KMS-11 (cell line): ENCODE results near the gene BLTP3B.

Experiments
- H2AFZ ChIP-seq: fragments of 200-600 bp; sonication (generic); 2 replicates; pipeline ENCODE4 v1.6.1; 2016; ENCODE audit warnings: antibody characterized with exemption, mixed run types, low read depth
- H3K27ac ChIP-seq: fragments of 200-600 bp; sonication (generic); 2 replicates; pipeline ENCODE4 v1.6.1; 2016; ENCODE audit warnings: mild to moderate bottlenecking, mixed run types
- H3K27me3 ChIP-seq: fragments of 200-600 bp; sonication (generic); 2 replicates; pipeline ENCODE4 v1.6.1; 2017; ENCODE audit warnings: mild to moderate bottlenecking, low read depth, mixed run types, moderate library complexity; ENCODE audit not compliant: insufficient read depth
- H3K36me3 ChIP-seq: fragments of 200-600 bp; sonication (generic); 2 replicates; pipeline ENCODE4 v1.6.1; 2017; ENCODE audit warnings: mild to moderate bottlenecking, mixed run types; ENCODE audit not compliant: insufficient read depth
- H3K4me1 ChIP-seq: fragments of 200-600 bp; sonication (generic); 2 replicates; pipeline ENCODE4 v1.6.1; 2016; ENCODE audit warnings: mild to moderate bottlenecking, low read depth, mixed run types; ENCODE audit not compliant: poor library complexity, severe bottlenecking
- H3K4me2 ChIP-seq: fragments of 200-600 bp; sonication (generic); 2 replicates; pipeline ENCODE4 v1.7.0; 2016; ENCODE audit warnings: mild to moderate bottlenecking, mixed run types
- H3K4me3 ChIP-seq: fragments of 200-600 bp; sonication (generic); IDR thresholded peaks from 2 replicates; pipeline ENCODE4 v1.6.1; 2017; ENCODE audit warnings: low read depth, low read length, mixed read lengths; ENCODE audit not compliant: insufficient read depth
- H3K79me2 ChIP-seq: fragments of 200-600 bp; sonication (generic); 2 replicates; pipeline ENCODE4 v1.6.1; 2016; ENCODE audit warnings: low read depth, mixed run types; ENCODE audit not compliant: insufficient read depth
- H3K9ac ChIP-seq: fragments of 200-600 bp; sonication (generic); 2 replicates; pipeline ENCODE4 v1.6.1; 2016; ENCODE audit warnings: mild to moderate bottlenecking, mixed run types
- H4K20me1 ChIP-seq: fragments of 200-600 bp; sonication (generic); 2 replicates; pipeline ENCODE4 v1.6.1; 2016; ENCODE audit warnings: mild to moderate bottlenecking, mixed run types; ENCODE audit not compliant: insufficient read depth
- TF ChIP-seq, protein P1 (sequence below): fragments of 200-600 bp; sonication (generic); conservative IDR thresholded peaks from 2 replicates; pipeline ENCODE4 v1.6.1; 2017; ENCODE audit warnings: low read depth, mild to moderate bottlenecking, antibody characterized with exemption, low read length, moderate library complexity, mixed read lengths

The BLTP3B gene

GRCh38 chr12:100157427-100157821 lies 14.8 kb upstream of the BLTP3B start:
- TF ChIP-seq, protein P1, sequence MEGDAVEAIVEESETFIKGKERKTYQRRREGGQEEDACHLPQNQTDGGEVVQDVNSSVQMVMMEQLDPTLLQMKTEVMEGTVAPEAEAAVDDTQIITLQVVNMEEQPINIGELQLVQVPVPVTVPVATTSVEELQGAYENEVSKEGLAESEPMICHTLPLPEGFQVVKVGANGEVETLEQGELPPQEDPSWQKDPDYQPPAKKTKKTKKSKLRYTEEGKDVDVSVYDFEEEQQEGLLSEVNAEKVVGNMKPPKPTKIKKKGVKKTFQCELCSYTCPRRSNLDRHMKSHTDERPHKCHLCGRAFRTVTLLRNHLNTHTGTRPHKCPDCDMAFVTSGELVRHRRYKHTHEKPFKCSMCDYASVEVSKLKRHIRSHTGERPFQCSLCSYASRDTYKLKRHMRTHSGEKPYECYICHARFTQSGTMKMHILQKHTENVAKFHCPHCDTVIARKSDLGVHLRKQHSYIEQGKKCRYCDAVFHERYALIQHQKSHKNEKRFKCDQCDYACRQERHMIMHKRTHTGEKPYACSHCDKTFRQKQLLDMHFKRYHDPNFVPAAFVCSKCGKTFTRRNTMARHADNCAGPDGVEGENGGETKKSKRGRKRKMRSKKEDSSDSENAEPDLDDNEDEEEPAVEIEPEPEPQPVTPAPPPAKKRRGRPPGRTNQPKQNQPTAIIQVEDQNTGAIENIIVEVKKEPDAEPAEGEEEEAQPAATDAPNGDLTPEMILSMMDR = no peak
- Histone ChIP-seq H3K36me3 (no peaks in the 10 kb centered on the region), H4K20me1 (no peaks in the 10 kb centered on the region), H3K27ac (no peak overlapping the region), H3K27me3 (no peaks in the 10 kb centered on the region), H3K9ac (no peak overlapping the region), H3K4me1 (no peaks in the 10 kb centered on the region), H3K4me3 (no peak overlapping the region), H3K4me2 (no peak overlapping the region), H3K79me2 (no peaks in the 10 kb centered on the region), H2AFZ (no peak overlapping the region)

- H3K4me1 ChIP-seq = no peaks in the 10 kb centered on the region
- TF ChIP-seq, protein P1 = no peak
- no peaks in the 10 kb centered on the region for H3K27me3 ChIP-seq
- H2AFZ ChIP-seq = no peak overlapping the region
- H3K4me3 ChIP-seq = no peak overlapping the region
- no peak overlapping the region for H3K27ac ChIP-seq
- H4K20me1 ChIP-seq = no peaks in the 10 kb centered on the region
- no peak overlapping the region for H3K9ac ChIP-seq
- H3K4me2 ChIP-seq = no peak overlapping the region
- H3K36me3 ChIP-seq = no peaks in the 10 kb centered on the region
- H3K79me2 ChIP-seq = no peaks in the 10 kb centered on the region
These were observed 14.2 kb upstream of the BLTP3B start for GRCh38 chr12:100156731-100157426.

DNA sequence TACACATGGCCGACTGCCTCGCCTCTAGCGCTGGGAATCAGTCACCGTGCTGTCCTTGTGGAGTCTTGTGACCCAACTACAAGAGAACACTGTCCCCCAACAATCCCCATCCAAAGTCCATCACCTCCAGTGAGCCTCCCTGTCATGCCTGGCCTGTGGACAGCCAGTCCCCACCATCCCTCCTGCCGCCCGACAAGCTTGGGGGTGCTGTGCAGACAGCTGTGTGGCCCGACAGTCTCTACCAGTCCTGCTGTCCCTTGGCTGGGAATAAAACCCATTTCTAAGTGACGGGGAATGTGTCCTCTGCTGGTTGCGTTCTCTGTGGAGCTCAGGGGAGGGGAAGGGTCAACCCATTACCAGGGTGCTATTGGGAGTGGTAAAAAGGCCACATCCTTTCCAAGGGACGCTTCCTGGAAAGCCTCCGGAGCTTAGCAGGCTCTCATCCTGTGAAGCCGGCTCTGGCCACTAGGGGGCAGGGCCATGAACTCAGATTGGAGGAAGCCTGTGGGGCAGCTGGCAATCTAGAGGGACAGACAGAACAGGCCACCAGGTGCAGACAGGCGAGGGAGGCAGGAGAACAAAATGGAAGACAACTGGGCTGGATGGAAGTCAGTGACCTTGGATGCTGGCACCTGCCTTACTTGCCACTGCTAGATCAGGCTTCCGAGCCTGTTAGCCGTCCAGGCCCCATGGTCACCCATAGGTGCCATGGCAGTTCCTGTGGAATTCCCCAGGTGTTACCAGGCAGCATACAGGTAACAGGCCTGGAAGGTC lies 12.0 kb upstream of the BLTP3B start:
- H3K4me3 ChIP-seq = no peak overlapping the region
- no peaks in the 10 kb centered on the region for H3K79me2 ChIP-seq
- no peak overlapping the region for H3K9ac ChIP-seq
- H3K27ac ChIP-seq = no peak overlapping the region
- no peaks in the 10 kb centered on the region for H3K36me3 ChIP-seq
- no peak overlapping the region; the same call in 1 of the 2 replicates for H2AFZ ChIP-seq
- H4K20me1 ChIP-seq = no peaks in the 10 kb centered on the region
- no peak overlapping the region for H3K4me2 ChIP-seq
- TF ChIP-seq, protein P1 = peak; percentile 90
- H3K27me3 ChIP-seq = no peaks in the 10 kb centered on the region
- H3K4me1 ChIP-seq = no peaks in the 10 kb centered on the region

DNA sequence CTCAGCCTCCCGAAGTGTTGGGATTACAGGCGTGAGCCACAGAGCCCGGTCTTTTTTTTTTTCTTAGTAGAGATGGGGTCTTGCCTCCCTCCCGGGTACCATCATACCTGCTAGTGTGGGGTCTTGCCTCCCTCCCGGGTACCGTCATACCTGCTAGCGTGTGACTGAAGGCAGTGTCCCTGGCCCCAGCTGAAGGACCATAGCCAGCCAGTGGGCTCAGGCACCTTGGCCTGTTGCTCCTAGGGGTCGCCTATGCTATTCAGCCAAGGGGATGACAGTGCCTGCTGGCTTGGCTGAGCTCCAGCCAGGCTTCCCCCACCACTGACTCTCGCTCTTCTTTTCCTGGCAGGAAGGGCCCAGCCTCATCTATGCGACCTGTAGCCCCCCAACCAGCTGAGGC lies 10.5 kb upstream of the BLTP3B start:
- Histone ChIP-seq H3K36me3 (no peaks in the 10 kb centered on the region), H3K4me1 (no peaks in the 10 kb centered on the region), H4K20me1 (no peaks in the 10 kb centered on the region), H2AFZ (no peak overlapping the region), H3K4me3 (no peak overlapping the region), H3K4me2 (no peak overlapping the region), H3K9ac (no peak overlapping the region), H3K27me3 (no peaks in the 10 kb centered on the region), H3K27ac (no peak overlapping the region), H3K79me2 (no peaks in the 10 kb centered on the region)
- TF ChIP-seq, protein P1 = no peak
